Sigmoid colon (tissue), 4 donors: ENCODE results near the gene TATDN2.

Experiments
- EP300 ChIP-seq, 4 donors: sonication (generic); formaldehyde crosslinking; IDR thresholded peaks; one replicate each; pipeline ENCODE4 v1.6.1; 2017; ENCODE audit warnings: antibody characterized with exemption in 4 of 4
- POLR2A ChIP-seq, 2 donors: fragments of 450-650 bp; IDR thresholded peaks; one replicate each; pipeline ENCODE4 v1.6.1; 2016; ENCODE audit warnings: antibody characterized with exemption in 2 of 2, mild to moderate bottlenecking in 2 of 2, moderate library complexity in 2 of 2
- POLR2AphosphoS5 ChIP-seq, 4 donors: sonication (generic); formaldehyde crosslinking; IDR thresholded peaks; one replicate each; pipeline ENCODE4 v1.6.1; 2017; ENCODE audit warnings: antibody characterized with exemption in 4 of 4
- TF ChIP-seq, protein P1 (sequence below), 4 experiments: fragments of 450-650 bp in 3 of 4; fragments of 200-600 bp in 1 of 4; IDR thresholded peaks; one replicate each; pipeline ENCODE4 v1.5.1; 2016 to 2019; ENCODE audit warnings: antibody characterized with exemption in 4 of 4, mild to moderate bottlenecking in 3 of 4, moderate library complexity in 2 of 4

DNA sequence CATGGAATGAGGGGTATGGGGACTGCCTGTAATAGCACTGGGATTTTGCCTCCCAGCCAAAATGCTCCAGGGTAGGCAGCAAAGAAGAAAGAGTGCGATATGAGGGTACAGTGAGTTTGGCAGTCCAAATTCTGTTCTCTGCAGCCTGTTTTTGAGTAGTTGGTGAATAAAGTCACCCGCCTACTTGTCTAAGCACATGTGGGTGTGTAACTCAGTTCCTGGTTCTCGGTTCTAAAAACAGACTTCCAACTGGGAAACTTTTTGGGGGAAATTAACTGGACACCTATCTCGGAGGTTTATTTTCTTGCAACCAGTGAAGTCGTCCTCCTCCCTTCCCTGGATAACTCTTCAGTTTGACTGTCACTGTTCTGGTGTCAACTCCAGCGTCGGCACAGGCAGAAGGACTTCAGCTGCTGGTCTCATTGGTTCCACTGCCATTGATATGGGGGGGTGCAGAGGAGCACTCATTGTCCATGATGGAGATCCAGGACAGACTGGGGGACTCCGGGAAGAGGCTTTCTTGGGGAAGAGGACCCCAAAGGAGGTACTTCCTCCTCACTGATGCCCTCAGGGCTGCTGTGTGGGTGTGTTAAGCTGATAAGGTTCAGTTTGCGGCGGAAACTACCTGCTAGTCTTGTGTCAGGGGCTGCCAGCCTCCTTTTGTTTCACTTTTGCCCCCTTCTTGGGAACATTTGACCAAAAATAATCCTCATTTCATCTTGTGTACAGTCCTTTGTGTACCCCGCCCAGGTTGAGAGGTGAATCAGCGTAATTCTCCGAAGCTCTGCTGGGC, 31.3 kb downstream of the TATDN2 start:
- TF ChIP-seq, protein P1, sequence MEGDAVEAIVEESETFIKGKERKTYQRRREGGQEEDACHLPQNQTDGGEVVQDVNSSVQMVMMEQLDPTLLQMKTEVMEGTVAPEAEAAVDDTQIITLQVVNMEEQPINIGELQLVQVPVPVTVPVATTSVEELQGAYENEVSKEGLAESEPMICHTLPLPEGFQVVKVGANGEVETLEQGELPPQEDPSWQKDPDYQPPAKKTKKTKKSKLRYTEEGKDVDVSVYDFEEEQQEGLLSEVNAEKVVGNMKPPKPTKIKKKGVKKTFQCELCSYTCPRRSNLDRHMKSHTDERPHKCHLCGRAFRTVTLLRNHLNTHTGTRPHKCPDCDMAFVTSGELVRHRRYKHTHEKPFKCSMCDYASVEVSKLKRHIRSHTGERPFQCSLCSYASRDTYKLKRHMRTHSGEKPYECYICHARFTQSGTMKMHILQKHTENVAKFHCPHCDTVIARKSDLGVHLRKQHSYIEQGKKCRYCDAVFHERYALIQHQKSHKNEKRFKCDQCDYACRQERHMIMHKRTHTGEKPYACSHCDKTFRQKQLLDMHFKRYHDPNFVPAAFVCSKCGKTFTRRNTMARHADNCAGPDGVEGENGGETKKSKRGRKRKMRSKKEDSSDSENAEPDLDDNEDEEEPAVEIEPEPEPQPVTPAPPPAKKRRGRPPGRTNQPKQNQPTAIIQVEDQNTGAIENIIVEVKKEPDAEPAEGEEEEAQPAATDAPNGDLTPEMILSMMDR (IDR thresholded peaks at IDR 0.05), result no peak
- TF ChIP-seq POLR2A (IDR thresholded peaks at IDR 0.05), result no peak
- no peak for TF ChIP-seq EP300 (IDR thresholded peaks at IDR 0.05)
- no peak for TF ChIP-seq POLR2AphosphoS5 (IDR thresholded peaks at IDR 0.05)
